Renal cortical epithelial cell (primary cell): Measurements from ENCODE around the gene PDE2A. TPM values are rescaled to one million over a fixed set of nuclear protein-coding genes. Genes with fewer than 3 reads are reported as not detected.

ENCODE experiments used
- DNase-seq: peaks from one replicate; pipeline ENCODE4 v3.0.0-alpha.2; 2011; ENCODE audit warnings: low read depth
- total RNA-seq: library from RNA; depleted of rRNA; stranded (reverse); fragments of >200 nt; gene quantifications from 2 replicates; pipeline ENCODE4 v1.2.3, GENCODE V29; 2014

PDE2A gene
- total RNA-seq, result 0.50 and 1.9 TPM in 2 replicates

DNA sequence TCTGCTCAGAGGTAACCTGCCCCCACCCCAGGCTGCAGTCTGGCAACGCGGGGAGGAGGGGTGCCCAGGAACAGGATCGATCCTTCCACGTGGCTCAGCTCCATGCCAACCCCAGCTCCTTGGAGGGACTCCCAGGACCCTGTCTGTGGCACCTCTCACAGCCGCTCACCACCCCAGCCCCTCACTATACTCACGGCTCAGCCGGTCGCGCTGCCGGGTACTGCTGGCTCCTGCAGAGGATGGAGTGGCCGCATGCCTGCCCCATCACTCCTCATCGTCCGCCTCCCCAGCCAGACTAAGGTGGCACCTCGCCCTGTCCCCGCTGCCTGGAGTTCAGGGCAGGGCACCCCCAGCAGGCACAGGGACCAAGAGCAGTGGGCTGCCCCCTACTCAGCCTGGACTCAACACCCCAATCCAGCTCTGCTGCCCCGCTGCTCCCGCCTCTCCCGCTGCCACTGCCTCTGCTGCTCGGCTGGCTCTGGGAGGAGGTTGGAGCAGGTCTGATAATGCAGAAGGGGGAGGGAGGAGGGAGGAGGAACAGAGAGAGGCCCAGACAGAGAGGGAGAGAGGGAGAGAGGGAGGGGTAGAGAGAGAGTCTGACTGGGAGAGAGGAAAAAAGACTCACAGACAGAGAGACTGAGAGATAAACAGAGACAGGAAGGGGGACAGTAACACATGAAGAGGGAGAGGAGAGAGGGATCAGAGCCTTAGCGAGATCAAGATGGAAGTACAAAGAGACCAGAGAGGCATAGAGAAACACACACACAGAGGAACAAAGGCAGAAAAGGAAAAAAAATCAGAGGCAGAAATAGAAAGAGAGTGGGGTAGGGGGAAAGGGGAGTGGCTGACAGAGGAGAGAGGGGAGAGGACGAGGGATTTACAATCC is at the start of gene PDE2A:
PDE2A (minus strand) TSS at position 480 of the 886 bp plus-strand sequence; CDS start at position 265, 215 bp downstream.
- DNase-seq, result no peak

- DNase-seq, result peak; percentile 88
Measured at GRCh38 chr11:72723508-72723907, 49.3 kb upstream of the PDE2A start.

DNA sequence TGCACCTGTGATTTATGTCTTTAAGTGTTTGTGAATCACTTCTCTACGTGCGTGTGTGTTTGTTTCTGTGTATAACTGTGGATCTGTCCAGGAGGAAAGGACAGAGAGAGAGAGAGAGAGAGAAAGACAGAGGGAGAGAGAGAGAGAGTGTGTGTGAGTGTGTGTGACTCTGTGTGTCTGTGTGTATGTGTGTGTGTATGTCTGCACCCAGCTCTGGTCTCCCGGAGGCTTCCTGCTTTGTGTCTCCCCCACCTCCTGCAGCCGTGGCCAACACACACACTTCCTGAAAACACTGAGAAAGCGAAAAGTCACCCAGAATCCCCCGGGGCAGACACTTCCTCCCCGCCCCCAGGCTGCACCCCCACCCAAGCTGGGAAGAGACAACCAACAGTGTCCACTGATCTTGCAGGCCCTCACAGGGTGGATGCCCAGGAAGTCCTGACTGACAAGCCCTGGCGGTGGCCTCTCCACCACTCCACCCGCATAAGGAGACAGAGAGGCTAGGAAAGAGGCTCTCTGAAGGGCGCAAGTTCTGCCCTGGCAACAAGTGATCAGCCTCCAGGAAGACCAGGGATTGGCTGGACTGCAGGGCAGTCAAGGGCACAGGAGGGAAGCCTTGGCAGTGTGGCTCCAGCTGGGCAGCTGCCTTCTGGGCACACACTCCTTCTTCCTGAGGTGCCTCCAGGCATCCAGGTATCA is 48.0 kb upstream of the PDE2A start:
- peak; percentile 87 for DNase-seq

- no peak for DNase-seq
Measured at GRCh38 chr11:72721689-72722049, 47.4 kb upstream of the PDE2A start.

DNA sequence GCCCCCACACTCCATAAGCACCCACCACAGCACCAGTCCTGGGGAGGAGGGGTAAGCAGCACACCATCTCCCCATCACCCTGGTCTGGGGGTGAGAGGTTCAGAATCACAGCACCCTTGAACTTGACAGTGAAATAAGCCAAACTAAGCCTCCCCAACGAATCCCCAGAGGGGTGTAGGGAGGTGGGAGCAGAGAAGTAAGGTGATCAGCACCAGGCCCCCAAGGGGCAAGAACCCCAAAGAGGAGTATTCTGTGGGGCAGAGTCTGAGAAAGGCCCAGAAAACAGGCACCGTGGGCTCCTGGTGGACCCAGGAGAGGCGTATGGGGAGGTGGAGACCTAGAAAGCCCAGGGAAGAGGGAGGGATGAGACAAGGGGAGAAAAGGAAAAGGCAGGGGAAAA is 47.1 kb upstream of the PDE2A start:
- DNase-seq, result no peak

GRCh38 chr11:72720784-72721183 is 46.6 kb upstream of the PDE2A start:
- DNase-seq, result no peak

DNA sequence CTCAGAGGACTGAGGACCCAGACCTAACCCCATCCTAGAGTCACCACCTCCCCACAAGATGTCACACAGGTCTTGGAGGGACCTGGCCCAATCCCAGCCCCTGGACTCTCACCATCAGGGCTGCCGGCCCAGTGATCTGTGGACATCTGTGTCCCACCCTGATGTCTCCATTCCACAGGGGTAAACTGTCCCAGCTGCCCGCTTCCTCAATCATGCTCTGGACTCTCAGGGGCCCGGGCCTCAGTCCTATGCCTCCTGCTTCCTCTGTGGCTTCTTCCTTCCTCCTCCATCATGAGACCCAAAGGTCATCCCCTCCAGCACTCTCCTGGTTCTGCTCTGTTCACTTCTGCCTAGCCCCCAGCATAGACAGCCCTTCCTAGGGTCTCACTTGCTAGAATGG is 45.8 kb upstream of the PDE2A start:
- no peak for DNase-seq

DNA sequence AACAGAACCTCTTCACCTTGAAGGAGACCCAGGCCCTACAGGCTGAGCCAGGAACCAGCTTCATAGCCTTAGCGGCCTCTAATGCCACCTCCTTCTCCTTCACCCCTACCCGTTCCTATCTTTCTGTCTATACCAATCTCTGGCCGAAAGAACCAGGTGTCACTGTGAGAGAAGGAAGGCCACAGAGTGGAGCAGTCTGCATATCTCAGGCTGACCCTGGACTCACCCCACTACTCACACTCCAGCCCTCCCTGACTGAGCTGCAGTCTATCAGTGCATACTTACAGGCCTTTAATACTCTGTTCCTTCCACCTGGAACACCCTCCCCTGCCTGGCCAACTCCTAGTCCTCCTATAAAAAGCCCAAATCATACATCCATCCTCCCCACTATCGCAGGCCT is 45.3 kb upstream of the PDE2A start:
- no peak for DNase-seq

DNA sequence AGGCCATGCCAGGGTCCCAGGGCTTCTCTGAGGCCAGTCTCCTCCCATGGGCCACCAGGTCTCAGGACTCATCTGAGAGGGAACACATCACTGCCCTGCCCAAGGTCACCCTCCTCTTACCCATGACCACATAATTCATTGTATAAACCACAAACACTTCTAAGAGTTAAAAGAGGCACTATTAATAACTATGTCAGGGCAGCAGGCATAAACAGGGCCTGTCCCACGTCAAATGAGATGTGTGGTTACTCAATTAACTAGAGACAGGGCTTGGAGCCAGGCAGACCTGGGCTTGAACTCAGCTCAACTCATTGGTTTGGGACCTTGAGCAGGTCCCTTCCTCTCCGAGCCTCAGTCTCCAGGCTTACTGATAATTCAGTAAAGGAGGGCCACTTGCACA is 44.9 kb upstream of the PDE2A start:
- DNase-seq, result peak; percentile 69

DNA sequence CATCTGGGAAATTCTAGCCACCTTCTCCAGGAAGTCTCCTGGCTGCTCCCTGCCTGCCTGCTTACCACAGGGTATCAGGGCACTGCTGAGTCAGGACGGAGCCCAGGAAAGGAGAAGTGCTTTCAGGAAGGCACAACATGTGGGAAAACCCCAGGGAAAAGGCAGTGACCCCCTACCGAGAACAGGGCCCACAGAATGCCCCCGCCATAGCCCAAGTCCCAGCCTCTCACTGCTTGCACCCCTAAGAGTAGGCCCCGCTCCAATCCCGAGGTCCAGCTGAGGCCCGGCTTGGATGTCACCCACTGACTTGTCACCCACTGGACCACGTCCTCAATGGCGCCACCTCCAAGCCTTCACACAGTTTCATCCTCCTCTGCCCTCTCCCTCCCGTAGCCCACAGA is 43.9 kb upstream of the PDE2A start:
- DNase-seq, result peak; percentile 46

GRCh38 chr11:72716788-72717435 is 42.7 kb upstream of the PDE2A start:
- no peak for DNase-seq

- no peak for DNase-seq
Measured at GRCh38 chr11:72716290-72716689, 42.1 kb upstream of the PDE2A start.

DNA sequence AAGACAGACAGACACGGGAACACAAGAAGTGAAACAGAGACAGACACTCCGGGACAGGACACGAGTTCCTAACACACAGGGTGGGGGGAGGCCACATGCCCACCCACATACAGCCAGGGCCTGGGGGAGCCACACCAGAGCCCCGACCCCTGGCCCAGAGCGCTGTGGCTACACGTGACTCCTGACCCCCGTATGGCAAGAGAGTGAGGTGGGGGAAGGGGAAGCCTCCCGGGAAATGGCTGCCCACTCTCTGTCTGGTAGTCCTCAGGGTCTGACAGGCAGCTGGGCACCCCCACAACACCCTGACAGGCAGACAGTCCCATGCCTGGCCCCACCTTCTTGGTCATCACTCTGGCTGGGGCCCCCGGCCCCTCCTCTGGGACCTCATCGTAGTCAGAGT is 38.6 kb upstream of the PDE2A start:
- no peak for DNase-seq

GRCh38 chr11:72712168-72712751 is 38.0 kb upstream of the PDE2A start:
- DNase-seq, result no peak

GRCh38 chr11:72711141-72711540 is 36.9 kb upstream of the PDE2A start:
- no peak for DNase-seq

- DNase-seq, result no peak
Measured at GRCh38 chr11:72710278-72710677, 36.1 kb upstream of the PDE2A start.

GRCh38 chr11:72709478-72710238 is 35.4 kb upstream of the PDE2A start:
- no peak for DNase-seq

- DNase-seq, result no peak
Measured at GRCh38 chr11:72707032-72707431, 32.8 kb upstream of the PDE2A start.

DNA sequence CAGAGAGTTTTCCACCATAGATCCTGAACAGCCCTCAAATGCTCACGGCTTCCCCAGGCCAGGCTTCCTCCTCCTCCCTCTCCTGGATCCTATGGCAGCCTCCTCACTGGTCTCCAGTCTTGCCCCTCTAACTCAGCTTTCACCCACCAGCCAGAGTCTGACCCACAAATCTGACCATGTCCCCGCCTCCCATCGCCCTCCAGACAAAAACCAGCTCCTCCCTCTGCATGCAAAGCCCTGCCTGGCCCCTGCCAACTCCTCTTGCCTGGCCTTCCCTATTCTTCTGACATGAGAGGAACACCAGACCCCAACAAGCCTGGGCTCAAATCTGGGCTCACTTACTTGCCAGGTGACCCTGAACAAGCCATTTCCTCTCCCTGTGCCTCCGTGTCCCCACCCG is 32.4 kb upstream of the PDE2A start:
- no peak for DNase-seq

DNA sequence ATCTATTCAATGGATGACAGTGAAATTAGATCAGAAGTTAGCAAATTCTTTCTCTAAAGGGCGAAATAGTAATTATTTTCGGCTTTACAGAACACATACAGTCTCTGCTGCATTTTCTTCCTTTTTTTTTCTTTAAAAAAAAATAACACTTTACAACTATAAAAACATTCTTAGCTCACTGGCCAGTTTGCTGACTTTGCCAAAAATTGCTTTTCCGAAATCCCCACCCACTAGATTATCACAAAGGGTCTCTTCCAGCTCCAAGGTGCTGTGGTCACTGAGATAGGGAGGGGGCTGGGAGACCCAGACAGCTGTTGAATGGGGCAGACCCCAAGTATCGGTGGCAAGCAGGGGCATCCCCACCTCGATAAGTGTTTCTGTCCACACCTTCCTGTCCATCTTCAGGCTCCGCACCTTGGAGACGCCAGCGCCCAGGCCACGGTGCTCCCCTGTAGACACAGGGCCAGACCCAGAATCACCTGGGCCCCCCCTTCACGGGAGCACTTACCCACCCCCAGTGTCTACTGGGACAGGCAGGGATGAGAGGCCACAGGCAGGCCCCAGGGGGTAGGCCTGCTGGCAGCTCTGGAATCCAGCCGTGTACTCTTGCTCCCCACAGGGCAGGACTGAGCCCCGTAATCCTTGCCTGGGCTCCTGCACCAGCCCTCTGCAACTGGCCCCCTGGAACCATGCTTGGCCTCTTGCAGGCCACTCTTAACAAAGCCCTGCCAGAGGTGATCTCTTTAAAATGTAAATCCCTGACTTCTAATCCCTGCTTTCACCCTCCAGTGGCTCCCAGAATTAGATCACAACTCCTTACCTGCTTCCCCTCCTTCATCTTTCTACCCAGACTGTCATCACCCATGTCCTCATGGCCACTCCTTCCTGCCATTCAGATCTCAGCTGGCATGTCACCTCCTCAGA is 31.5 kb upstream of the PDE2A start:
- DNase-seq, result no peak
